CD4-positive, alpha-beta T cell treated with Interleukin-12 subunit alpha and Interleukin-12 subunit beta, for 1 hour (primary cell): ENCODE data around the gene NEU3.
"Not testable (repeated sequence)": the region's sequence is repeated elsewhere in the genome, so short reads cannot be mapped to it uniquely, and the experiment has no call there.

Source experiments
- DNase-seq: peaks from one replicate; pipeline ENCODE4 v3.0.0-alpha.2; 2020

NEU3 gene, protein sequence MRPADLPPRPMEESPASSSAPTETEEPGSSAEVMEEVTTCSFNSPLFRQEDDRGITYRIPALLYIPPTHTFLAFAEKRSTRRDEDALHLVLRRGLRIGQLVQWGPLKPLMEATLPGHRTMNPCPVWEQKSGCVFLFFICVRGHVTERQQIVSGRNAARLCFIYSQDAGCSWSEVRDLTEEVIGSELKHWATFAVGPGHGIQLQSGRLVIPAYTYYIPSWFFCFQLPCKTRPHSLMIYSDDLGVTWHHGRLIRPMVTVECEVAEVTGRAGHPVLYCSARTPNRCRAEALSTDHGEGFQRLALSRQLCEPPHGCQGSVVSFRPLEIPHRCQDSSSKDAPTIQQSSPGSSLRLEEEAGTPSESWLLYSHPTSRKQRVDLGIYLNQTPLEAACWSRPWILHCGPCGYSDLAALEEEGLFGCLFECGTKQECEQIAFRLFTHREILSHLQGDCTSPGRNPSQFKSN

DNA sequence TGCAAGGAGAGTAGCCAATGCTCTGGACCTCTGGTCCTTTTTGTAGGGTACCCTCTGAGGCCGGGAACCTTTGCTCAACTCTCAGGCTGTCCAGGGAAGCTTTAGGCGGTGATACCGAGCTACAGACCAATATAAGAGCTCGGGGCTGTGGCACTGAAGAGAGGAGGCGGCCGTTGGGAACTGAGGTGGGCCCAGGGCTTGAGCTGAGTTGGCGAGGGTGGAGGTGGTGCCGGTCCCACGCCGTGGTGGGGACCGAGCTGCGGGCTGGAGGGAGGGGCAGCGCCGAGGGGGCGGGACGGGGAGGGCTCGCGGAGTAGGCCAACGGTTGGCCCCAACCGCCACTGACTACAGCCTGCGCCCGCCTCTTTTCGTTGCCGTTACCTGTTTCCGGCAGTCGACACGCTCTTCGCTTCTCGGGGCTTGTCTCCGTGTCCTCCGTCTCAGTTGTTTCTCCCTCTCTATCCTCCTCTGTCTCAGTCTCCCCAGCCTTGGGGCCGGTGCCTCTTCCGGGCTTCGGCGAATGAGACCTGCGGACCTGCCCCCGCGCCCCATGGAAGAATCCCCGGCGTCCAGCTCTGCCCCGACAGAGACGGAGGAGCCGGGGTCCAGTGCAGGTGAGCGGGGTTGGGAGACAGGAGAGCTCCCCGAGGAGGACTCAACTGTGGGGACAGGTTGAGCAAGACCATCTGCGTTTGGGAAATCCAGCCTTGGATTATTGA lies at the start of gene NEU3:
Gene NEU3, plus strand, starts transcription at position 393 of the 719 bp plus-strand sequence. Its CDS starts 128 bp downstream, at position 521.
- peak; percentile 86 for DNase-seq

DNA sequence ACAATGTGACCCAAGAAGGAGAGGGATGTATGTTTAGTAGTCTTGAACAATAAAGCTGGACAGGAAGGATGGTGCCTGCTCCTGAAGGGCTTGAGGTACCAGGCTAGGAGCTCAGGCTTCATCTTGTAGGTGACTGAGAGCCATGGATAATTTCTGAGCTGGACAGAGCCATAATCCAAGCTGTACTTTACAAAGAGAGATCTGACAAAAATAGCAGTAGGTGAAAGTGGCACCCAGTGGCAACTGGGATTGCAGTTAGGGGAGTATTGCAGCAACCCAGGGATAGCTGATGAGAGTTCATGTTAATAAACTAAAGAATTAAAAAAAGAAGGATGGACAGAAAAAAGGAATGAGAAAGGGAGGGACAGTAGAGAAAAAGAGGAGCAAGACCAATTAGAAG lies 47.2 kb upstream of the NEU3 start:
- DNase-seq: no peak

DNA sequence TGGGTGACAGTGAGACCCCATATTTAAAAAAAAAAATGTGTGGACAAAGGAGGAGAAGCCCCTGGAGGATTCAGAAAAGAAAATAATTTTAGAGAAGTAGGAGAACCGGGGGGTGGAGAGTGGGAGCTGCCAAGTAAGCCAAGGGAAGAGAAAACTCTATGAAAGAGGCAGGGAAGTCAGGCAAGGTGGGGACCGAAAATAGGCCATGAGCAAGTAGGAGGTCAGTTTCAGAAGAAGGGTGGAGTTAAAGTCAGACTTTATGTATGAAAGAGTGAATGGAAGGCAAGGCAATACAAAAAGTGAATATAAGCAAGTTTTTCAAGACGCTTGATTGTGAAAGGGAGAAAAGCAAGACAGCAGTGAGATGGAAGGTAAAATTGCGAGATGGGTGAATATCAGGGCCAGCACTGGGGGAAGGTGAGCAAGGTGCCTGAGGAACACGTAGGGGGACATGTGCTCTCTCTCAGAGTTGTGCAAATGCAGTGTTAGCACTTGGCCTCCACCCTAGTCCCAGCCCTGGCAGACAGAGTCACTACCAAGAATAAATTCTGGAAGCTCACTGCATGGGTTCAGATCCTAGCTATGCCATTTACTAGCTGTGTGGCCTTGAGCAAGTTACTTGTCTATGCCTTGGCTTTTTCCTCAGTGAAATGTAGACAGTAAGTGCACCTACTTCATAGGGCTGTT lies 46.5 kb upstream of the NEU3 start:
- no peak for DNase-seq

DNA sequence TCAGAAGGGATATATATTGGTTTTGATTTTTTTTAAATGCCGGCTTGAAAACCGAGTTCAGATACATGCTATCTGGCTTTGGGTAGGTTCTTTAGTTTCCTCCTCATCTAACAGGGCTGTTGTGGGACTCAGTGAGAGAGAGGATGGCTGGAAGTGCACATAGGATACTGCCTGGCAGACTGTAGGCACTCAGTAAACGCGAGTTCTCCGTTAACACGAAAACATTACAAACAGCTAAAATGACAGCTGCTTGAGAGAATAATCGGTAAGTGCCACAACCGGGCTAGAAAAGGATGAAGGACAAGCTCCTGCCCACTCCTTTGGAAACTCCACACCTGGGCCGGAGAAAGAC lies 40.2 kb upstream of the NEU3 start:
- DNase-seq: no peak

DNA sequence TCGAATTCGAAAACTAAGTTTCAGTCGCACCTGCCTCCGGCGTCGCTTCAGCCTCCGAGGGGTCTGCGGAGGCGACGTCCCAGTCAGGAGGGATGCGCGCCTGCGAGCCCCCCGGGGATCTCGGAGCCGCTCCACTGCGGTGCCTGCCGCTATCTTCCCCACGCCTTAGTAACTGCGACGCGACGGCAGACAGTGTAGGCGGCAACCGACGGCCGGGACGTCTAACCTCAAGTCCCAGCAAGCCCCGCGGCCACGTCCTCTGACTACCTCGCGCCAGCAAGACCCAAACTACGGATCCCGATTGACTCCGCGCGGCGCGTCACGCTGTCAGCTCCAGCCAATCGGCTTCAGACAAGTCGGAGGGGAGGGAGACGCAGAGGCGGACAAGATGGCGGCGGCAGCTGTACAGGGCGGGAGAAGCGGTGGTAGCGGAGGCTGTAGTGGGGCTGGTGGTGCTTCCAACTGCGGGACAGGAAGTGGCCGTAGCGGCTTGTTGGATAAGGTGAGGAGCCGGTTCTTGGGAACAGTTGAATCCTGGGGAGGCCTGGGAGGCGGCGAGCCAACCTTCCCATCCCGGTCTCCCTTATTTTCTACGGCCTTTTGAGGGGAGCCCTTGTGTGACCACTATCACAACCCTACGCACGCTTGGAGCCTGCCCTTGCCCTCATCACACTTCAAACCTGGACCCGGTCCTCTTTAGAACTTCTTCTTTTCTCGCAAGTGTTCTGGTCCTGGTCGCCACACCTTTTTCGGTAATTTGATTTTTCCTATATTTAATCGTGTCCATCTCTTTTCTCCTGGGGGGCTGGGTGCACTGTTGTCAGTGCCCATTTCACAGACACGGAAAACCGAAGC lies 39.6 kb upstream of the NEU3 start, which contains the start of the genes SPCS2 and XRRA1:
Gene SPCS2, plus strand, starts transcription at position 369 of the 855 bp plus-strand sequence. Its CDS starts 20 bp downstream, at position 389.
Gene XRRA1, minus strand, starts transcription at position 194 of the 855 bp plus-strand sequence. CDS start 8,213 bp downstream, outside the sequence.
- peak; percentile 98 for DNase-seq

DNA sequence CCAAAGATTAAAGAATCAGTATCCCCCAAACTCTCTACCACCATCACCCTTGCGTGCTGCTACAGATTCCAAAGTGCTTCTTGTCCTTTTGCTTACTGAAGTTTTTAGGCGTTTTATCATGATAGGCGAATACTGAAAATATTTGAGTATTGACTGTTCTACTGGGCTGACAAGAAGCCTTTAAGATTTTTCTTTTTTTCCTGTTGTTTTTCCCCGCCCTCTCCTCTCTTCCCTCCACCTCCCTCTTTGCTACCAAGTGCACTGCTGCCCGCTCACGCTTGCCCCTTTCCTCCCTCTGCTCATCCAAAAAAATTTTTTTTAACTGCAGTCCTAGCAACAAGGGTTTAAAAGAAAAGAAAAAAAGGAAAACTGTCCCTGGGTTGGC lies 39.0 kb upstream of the NEU3 start:
- no peak for DNase-seq

DNA sequence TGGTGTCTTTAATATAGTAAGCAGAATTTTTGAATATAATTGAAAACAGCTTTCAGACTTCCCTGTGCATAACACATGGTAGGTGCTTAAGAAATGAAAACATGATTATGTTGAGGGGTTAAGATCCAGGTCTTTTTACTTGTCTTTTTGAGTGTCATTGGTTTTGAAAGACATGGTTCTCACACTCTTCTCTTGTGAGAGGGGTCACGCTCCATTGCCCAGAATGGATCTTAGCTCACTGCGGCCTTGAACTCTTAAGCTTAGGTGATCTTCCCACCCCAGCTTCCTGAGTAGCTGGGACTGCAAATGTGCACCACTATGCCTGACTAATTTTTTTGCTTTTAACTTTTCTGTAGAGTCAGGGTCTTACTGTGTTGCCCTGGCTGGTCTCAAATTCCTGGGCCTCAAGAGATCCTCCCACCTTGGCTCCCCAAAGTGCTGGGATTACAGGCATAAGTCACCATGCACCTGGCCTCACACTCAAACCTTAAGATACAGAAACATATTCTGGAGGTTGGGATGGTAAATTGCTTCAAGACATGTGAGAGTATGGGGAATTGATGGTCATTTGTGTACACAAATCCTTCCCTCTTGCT lies 38.3 kb upstream of the NEU3 start:
- no peak for DNase-seq

DNA sequence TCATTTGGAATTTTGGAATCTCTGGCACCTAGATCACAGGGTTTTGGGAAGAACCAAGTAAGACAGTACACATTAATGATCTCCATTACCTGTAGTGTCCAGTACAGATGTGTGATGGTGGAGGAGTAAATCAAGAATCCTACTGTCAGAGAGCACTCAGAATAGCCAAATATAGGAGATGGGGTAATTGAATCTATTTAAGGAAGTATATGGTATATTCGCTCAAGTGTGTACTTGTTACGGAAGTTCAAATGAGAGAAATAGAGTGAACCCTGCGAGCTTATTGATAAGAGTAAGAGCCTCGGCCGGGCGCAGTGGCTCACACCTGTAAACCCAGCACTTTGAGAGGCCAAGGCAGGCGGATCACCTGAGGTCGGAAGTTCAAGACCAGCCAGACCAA lies 37.5 kb upstream of the NEU3 start:
- DNase-seq: no peak

DNA sequence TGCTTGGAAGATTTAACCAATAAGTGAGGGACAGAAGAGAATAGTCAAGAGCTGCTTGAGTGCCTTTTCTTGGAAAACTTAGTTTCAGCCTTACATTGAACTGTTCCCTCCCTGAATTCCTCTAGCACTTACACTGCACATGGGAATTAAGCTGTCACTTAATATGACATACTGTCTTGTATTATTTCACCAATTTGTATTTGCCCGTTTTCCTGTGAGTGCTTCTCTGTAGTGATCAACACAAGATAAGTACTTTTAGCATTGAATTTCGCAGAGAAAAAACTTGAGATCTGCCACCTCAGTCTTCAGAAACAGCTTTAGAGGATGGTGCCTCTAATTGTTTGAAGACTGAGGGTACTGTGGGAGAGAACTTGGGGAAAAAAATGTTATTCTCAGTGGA lies 36.0 kb upstream of the NEU3 start:
- no peak for DNase-seq

DNA sequence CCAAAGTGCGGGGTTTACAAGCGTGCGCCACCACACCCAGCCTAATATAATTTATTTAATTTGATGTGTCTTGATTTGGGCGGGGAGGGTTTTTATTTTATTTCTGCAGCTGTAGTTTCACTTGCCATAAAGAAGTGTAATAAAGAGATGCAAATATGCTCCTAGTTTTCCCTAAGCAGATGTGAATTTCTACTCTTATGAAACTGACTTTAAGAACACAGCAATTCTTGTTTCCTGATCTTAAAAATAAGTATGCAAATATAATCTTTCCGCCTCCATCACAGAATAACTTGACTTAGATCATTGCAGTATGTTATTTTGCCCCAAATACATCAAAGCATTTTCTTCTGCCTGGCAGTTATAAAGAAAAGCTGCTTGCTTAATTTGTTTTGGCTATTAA lies 35.3 kb upstream of the NEU3 start:
- DNase-seq: no peak

DNA sequence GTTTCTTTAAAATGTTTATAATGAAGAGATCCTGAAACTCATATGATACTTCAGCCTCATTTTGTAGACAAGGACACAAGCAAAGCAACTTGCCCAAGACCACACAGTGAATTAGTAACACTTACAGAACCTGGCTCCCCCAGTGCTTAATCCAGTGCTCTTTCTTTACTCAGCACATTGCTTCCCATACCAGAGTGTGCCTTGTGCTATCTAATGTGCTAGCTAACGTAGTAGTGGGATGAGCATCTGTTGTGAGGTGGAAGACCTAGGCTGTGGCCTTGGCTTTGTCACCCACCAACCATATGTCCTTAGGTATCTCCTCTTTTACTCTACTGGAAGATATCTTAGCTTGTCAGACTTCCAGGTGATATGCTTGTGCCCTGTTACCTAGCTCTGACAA lies 34.5 kb upstream of the NEU3 start:
- no peak for DNase-seq

DNA sequence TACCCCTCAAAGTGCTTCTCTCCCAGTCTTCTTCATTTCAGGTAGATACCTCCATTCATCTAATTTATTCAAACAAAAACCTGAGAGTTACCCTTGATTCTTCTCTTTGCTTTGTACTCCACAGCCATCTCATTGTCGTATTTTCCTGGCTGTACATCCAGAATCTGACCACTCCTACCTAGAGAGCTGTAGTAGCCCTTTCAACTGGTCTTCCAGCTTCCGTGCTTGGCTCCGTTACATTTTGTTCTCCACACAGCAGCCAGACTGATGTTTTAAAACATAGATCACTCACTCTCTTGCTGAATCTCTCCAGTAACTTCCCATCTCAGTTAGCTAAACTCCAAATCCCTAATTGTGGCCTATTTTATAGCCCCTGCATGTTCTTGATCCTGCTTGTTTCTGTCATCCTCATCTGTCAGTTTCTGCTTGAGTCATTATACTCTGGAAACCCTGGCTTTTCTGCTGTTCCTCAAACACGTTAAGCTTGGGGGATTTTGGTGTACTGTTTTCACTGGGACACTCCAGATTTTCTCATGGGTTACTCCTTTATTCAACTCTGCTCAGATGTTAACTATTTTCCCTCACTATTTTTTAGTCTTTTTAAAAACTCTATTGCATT lies 32.2 kb upstream of the NEU3 start:
- DNase-seq: no peak

DNA sequence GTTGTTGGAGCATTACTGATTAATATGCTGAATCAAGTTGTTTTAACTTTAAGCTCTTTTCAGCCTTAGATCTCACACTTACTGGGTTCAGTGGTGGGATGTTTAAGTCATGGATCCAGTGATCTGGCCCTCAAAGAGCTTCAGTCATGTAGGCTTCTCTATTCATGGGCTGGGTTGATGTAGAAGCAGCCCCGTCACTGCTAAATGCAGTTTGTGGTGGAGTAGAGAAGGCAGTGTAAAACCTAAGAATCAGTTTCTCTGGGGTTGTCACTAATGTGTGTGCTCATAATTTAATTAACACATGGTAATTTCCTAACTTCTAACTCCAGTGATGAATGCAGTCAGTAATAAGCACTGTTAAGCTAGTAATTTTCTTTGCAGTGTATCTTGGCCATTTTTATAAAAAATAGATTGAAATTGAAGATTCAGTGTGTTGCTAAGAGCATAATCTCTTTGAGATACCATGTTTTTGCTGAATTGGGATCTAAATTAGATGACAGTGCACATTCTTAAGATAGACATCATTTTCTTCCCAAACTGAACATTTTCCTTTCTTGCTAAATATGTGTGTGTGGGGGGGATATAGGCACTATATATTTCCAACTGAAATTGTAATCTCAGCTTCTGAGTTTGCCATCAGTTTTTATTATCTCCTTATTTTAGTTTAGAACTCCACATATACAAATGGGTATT lies 30.6 kb upstream of the NEU3 start:
- DNase-seq: no peak

DNA sequence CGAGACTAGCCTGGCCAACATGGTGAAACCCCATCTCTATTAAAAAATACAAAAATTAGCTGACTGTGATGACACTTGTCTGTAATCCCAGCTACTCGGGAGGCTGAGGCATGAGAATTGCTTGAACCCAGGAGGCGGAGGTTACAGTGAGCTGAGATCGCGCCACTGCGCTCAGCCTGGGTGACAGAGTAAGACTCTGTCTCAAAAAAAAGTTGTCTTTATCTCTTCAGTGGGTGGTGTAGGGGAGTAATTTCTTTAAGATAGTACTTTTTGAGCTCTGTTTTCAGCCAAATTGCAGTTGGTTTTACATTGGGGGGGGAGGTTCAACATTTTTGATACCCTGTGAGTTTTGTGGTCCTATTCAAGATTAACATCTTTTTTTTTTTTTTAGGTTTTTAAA lies 28.6 kb upstream of the NEU3 start:
- DNase-seq: not testable (repeated sequence)

DNA sequence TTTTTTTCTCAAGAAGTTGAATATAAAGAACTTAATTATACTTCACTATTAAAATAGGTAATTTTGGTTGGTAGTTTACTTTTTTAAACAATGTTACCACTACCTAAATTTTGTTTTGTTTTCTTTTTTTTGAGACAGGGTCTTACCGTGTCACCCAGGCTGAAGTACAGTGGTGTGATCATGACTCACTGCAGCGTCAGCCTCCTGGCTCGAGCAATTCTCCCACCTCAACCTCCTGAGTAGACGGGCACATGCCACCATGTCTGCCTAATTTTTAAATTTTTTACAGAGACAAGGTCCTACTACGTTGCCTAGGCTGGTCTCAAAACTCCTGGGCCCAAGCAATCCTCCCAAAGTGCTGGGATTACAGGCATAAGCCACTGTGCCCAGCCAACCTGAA lies 22.1 kb upstream of the NEU3 start:
- no peak for DNase-seq

DNA sequence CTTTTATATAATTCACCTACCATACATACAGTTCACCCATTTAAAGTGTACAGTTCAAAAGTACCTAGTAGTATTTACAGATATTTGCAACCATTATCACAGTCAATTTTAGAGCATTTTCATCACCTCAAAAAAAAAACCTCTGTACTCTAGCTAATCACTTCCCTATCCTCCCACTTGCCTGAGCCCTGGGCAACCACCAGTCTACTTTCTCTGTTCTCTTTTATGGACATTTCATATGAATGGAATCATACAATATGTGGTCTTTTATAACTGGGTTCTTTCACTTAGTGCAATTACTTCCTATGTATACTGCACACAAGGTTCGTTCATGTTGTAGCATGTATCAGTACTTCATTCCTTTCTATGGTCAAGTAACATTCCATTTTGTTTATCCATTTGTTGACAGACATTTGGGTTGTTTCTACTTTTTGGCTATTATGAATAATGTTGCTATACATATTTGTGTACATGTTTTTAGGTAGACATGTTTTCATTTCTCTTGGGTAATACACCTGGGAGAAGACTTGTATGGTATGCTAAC lies 17.8 kb upstream of the NEU3 start:
- no peak for DNase-seq

DNA sequence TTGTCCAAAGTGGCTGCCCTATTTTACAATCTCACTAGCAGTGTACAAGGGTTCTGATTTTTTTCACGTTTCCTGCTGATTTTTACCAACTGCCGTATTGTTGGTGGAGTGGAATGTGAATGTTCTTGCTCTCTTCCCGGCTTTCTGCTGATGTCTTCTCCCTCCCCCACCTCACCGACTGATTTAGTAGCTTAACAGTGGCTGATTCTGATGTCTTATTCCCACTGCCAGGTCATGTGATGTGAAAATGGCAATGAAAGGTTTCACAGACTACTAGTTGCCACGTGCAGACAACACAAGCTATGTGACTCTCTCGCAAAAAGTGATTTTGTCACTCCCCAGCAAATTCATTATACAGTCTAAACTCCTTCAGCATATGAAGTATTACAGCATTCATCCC lies 17.3 kb upstream of the NEU3 start:
- DNase-seq: no peak

DNA sequence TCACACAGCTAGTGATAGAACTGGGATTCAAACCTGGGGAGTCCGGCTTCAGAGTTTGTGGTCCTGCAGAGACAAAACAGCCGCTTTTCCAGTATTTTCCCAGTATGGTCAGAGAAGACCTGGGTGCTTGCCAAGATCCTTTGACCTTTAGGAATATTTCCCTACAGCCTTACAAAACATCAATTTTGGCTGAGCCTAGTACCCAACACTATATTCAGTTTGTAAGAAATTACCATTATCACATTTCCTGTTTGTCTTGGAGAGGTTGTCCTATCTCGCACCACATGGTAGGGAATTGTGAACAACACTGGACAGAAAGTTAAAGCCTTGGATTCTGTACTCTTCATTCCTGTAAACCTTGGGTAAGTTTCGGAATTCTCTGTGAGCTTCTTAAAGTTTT lies 10.7 kb upstream of the NEU3 start:
- no peak for DNase-seq

DNA sequence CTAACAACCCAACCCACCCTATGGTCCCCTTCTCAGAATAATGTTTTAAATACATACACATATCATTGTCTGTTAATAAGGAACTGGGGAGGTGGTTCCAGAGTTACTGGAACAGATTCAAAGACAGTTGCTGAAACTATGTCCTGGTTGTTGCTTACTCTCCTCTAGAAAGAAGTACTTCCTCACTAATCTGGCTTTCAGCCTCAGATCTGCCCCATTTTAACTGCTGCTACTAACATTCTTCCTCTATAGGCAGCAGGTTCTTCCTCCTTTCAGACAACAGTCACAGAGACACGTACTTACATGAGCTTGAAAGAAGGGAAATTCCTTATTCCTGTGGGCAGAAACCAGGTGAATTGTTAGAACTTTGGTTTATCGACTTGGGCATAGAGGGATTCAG lies 8.1 kb upstream of the NEU3 start:
- DNase-seq: no peak

DNA sequence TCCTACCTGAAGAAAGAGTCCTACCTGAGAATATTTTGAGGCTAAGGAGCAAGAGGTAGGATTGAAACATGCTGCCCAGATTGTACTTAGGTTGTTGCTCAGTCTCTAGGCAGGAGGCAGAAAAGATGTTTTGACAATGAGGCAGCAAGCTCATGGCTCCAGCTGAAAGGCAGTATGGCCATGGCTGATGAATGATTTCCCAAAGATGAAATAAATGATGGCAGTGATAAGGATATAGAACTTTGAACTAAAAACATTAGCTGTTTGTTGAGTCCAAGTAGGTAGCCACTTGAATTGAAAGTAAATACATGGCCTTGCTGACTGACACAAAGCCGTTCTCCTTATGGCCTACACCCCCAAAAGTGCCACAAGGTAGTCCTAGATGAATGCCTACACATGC lies 6.8 kb upstream of the NEU3 start:
- DNase-seq: no peak

DNA sequence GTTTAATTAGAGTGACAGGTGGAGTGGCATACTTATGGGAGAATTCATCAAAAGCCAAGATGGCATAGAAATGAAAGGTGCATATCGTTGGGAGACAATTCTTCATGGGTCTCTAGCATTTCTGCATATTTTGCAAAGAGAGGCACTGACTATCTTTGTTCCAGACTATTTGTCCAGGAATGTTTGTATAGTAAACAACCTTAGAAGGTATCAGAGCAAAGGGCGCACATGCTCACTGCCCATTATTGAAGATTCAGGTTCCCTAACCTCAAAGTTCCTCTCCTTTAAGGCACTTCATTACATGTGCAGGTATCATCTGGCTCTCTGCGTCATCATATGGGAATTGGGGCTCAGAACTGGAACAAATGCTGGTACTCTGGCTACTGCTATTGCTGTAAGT lies 4.7 kb upstream of the NEU3 start:
- no peak for DNase-seq
